ENCODE measurements around the gene C5orf58. TPM values are rescaled to one million over a fixed set of nuclear protein-coding genes. Genes with fewer than 3 reads are reported as not detected.
A peak's percentile ranks its signal among the peaks of the same experiment; 100 is the strongest.

C5orf58 gene
- total and polyA plus RNA-seq, 9 of the 15 experiments (the other 6 are each of a cell fraction or from before 2014, with no cell fraction given), result 1.5 to 7.6 (median 5.3) TPM

DNA sequence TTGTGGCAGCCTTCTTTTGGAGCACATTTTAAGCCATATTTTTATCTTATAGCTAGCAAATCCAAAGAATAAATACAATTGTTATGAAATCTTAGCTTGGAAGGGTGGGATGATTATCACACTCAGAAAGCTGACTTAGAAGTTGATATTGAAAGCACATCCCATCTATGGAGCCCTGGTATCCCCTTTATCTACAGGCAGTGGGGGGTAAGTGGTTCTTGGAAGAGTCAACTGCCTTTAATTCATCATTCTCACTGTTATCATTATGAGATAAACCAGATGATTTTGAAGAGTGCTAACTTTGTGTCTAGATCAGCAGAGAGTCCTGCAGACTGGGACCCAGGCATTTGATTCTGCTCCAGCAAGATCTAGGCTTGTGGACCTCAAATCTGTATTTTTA is 61.8 kb downstream of the C5orf58 start:
- no peak overlapping the region for H2AFZ ChIP-seq (ENCODE audit: low read depth, low read length)
- H3K4me1 ChIP-seq (replicated peaks in 1 of 2; ENCODE audit: control insufficient read depth in 2 of 2, insufficient read depth in 2 of 2, low read length in 2 of 2), result peaks cover 0 to 24% of the 10 kb centered on the region in 2 experiments; a peak in 3 of 5 replicates
- no peaks in the 10 kb centered on the region for H3K9me3 ChIP-seq (replicated peaks; ENCODE audit: control insufficient read depth, insufficient read depth, low read depth, low read length)
- ChIA-PET POLR2A (interaction anchor here (0.5 to 2.7 kb wide), 2 partner anchors 12 to 75 kb away, joined by 4 to 8 read pairs; no protein-coding TSS in a partner anchor), CTCF (ENCODE audit: low intra/inter-chr PET ratio) (no interaction called here)
- ATAC-seq, result no peak
- in situ Hi-C loops (cut with MboI), result no loop called here
- H4K20me1 ChIP-seq (replicated peaks; ENCODE audit: control insufficient read depth, insufficient read depth, low read length), result no peaks in the 10 kb centered on the region; the same call in 1 of the 2 replicates
- peaks cover 39% of the 10 kb centered on the region for H3K79me2 ChIP-seq (ENCODE audit: control insufficient read depth, insufficient read depth, low read length)
- TF ChIP-seq ZNF224 (CRISPR knock-in tag; IDR thresholded peaks at IDR 0.05) (no peak), ZNF3 (CRISPR knock-in tag; IDR thresholded peaks at IDR 0.05) (no peak), ZNF445 (CRISPR knock-in tag; IDR thresholded peaks at IDR 0.05; ENCODE audit: low read depth) (no peak), HDAC8 (tag; IDR thresholded peaks at IDR 0.05) (no peak), TRIM24 (IDR thresholded peaks at IDR 0.05) (no peak), ZNF707 (CRISPR knock-in tag; conservative IDR thresholded peaks at IDR 0.05) (no peak), SIX5 (IDR thresholded peaks at IDR 0.05; ENCODE audit: borderline replicate concordance in 1 of 2, insufficient read depth in 1 of 2, low read depth in 1 of 2, low read length in 2 of 2) (no peak)
- TF ChIP-seq, protein P1, sequence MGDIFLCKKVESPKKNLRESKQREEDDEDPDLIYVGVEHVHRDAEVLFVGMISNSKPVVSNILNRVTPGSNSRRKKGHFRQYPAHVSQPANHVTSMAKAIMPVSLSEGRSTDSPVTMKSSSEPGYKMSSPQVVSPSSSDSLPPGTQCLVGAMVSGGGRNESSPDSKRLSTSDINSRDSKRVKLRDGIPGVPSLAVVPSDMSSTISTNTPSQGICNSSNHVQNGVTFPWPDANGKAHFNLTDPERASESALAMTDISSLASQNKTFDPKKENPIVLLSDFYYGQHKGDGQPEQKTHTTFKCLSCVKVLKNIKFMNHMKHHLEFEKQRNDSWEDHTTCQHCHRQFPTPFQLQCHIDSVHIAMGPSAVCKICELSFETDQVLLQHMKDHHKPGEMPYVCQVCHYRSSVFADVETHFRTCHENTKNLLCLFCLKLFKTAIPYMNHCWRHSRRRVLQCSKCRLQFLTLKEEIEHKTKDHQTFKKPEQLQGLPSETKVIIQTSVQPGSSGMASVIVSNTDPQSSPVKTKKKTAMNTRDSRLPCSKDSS (IDR thresholded peaks at IDR 0.05; ENCODE audit: low read depth, partially characterized antibody), result no peak
- H3K9ac ChIP-seq (ENCODE audit: insufficient read depth in 1 of 2, low read depth in 2 of 2, low read length in 2 of 2), result no peak overlapping the region
- H3K27ac ChIP-seq (ENCODE audit: extremely low read depth, low read depth, low read length), result no peak overlapping the region
- H3K36me3 ChIP-seq (ENCODE audit: control insufficient read depth, insufficient read depth, low read length), result 0 out of 3 replicates have a peak, but pooled peaks cover 5% of the 10 kb centered on the region
- intact Hi-C loops (cut with micrococcal nuclease), result no loop called here
- peak overlapping the region; percentile 28 for H3K4me2 ChIP-seq (ENCODE audit: insufficient read depth, low read length)
- no peak for FAIRE-seq
- H3K27me3 ChIP-seq (ENCODE audit: control insufficient read depth in 2 of 2, insufficient read depth in 2 of 2, low read length in 2 of 2), result no peaks in the 10 kb centered on the region
- H3K9me1 ChIP-seq (ENCODE audit: control insufficient read depth, insufficient read depth, low read length), result no peaks in the 10 kb centered on the region
- no peak overlapping the region for H3K4me3 ChIP-seq
- DNase-seq (ENCODE audit: extremely low read depth in 1 of 4, low spot score in 3 of 4), result no peak
- no TSS peak for BruUV-seq (replicated peaks)

Other genes starting within 250 kb of the C5orf58 start
- not detected in 2 replicates for gene FOXI1, start 127.1 kb upstream of the C5orf58 start, total RNA-seq (2014; rRNA removed)
- gene FOXI1, start 127.1 kb upstream of the C5orf58 start, total RNA-seq (2014; rRNA removed; fragmentation: Illumina TruSeq; extraction: Trizol), result not detected in 2 replicates
- gene FOXI1, start 127.1 kb upstream of the C5orf58 start, total RNA-seq (2015; rRNA removed; fragmentation: Illumina TruSeq; extraction: Trizol), result not detected in 2 replicates
- gene FOXI1, start 127.1 kb upstream of the C5orf58 start, total RNA-seq (2021), result not detected in 2 replicates
- not detected in 2 replicates for gene FOXI1, start 127.1 kb upstream of the C5orf58 start, polyA plus RNA-seq (2011; rRNA removed)
- gene FOXI1, start 127.1 kb upstream of the C5orf58 start, polyA plus RNA-seq (2014; fragmentation: Illumina TruSeq; extraction: Trizol), result not detected in 2 replicates
- gene FOXI1, start 127.1 kb upstream of the C5orf58 start, polyA plus RNA-seq (2014; fragmentation: Nextera tagmentation; extraction: Ambion mirVana), result not detected
- not detected in 2 replicates for gene FOXI1, start 127.1 kb upstream of the C5orf58 start, polyA plus RNA-seq (2014; rRNA removed)
- gene LCP2, start 64.8 kb downstream of the C5orf58 start, total RNA-seq (2014; rRNA removed), result 10.6 and 10.7 TPM in 2 replicates
- gene LCP2, start 64.8 kb downstream of the C5orf58 start, total RNA-seq (2014; rRNA removed; fragmentation: Illumina TruSeq; extraction: Trizol), result 14.6 TPM in 2 replicates
- gene LCP2, start 64.8 kb downstream of the C5orf58 start, total RNA-seq (2015; rRNA removed; fragmentation: Illumina TruSeq; extraction: Trizol), result 18.6 and 19.4 TPM in 2 replicates
- gene LCP2, start 64.8 kb downstream of the C5orf58 start, total RNA-seq (2021), result 22.2 and 24.1 TPM in 2 replicates
- gene LCP2, start 64.8 kb downstream of the C5orf58 start, polyA plus RNA-seq (2011; rRNA removed), result 28.5 and 42.2 TPM in 2 replicates
- 23.6 and 31.3 TPM in 2 replicates for gene LCP2, start 64.8 kb downstream of the C5orf58 start, polyA plus RNA-seq (2014; fragmentation: Illumina TruSeq; extraction: Trizol)
- 1 to 10 TPM; 4.0 to 5.2 TPM for gene LCP2, start 64.8 kb downstream of the C5orf58 start, polyA plus RNA-seq (2014; fragmentation: Nextera tagmentation; extraction: Ambion mirVana)
- gene LCP2, start 64.8 kb downstream of the C5orf58 start, polyA plus RNA-seq (2014; rRNA removed), result 12.6 and 14.1 TPM in 2 replicates
- gene KCNMB1, start 156.4 kb downstream of the C5orf58 start, total RNA-seq (2014; rRNA removed), result not detected in 2 replicates
- not detected in 2 replicates for gene KCNMB1, start 156.4 kb downstream of the C5orf58 start, total RNA-seq (2014; rRNA removed; fragmentation: Illumina TruSeq; extraction: Trizol)
- gene KCNMB1, start 156.4 kb downstream of the C5orf58 start, total RNA-seq (2015; rRNA removed; fragmentation: Illumina TruSeq; extraction: Trizol), result not detected in 2 replicates
- gene KCNMB1, start 156.4 kb downstream of the C5orf58 start, total RNA-seq (2021), result not detected in 2 replicates
- gene KCNMB1, start 156.4 kb downstream of the C5orf58 start, polyA plus RNA-seq (2011; rRNA removed), result not detected in 2 replicates
- gene KCNMB1, start 156.4 kb downstream of the C5orf58 start, polyA plus RNA-seq (2014; fragmentation: Illumina TruSeq; extraction: Trizol), result not detected in 2 replicates
- not detected for gene KCNMB1, start 156.4 kb downstream of the C5orf58 start, polyA plus RNA-seq (2014; fragmentation: Nextera tagmentation; extraction: Ambion mirVana)
- not detected in 2 replicates for gene KCNMB1, start 156.4 kb downstream of the C5orf58 start, polyA plus RNA-seq (2014; rRNA removed)